Stimulated activated naive CD8-positive, alpha-beta T cell treated with anti-CD3 and anti-CD28 coated beads, Interleukin-15, amount 100 ng/mL, for 72 hours (primary cell): ENCODE data around the gene FARP1.

ENCODE experiments used
- ATAC-seq: fragments of 150-1000 bp; cut with Tn5 transposase; 2 replicates; pipeline ENCODE4 v1.10.0; 2021; ENCODE audit warnings: mild to moderate bottlenecking, moderate library complexity
- DNase-seq, 2 donors: peaks; one replicate each; pipeline ENCODE4 v3.0.0; 2021 to 2022
- H3K27ac Mint-ChIP-seq, 2 donors: one replicate each; pipeline ENCODE4 v1.8.0; 2022; ENCODE audit warnings: mild to moderate bottlenecking in 2 of 2, mixed read lengths in 2 of 2, moderate library complexity in 2 of 2
- H3K27me3 Mint-ChIP-seq: one replicate; pipeline ENCODE4 v1.8.0; 2022; ENCODE audit warnings: mixed read lengths
- H3K4me1 Mint-ChIP-seq: one replicate; pipeline ENCODE4 v1.8.0; 2022; ENCODE audit warnings: mild to moderate bottlenecking, mixed read lengths
- H3K4me3 Mint-ChIP-seq, 2 donors: one replicate each; pipeline ENCODE4 v1.8.0; 2022; ENCODE audit warnings: mild to moderate bottlenecking in 2 of 2, mixed read lengths in 2 of 2, moderate library complexity in 1 of 2
- H3K9me3 Mint-ChIP-seq, 2 donors: one replicate each; pipeline ENCODE4 v1.8.0; 2022; ENCODE audit warnings: mixed read lengths in 2 of 2

FARP1 gene

DNA sequence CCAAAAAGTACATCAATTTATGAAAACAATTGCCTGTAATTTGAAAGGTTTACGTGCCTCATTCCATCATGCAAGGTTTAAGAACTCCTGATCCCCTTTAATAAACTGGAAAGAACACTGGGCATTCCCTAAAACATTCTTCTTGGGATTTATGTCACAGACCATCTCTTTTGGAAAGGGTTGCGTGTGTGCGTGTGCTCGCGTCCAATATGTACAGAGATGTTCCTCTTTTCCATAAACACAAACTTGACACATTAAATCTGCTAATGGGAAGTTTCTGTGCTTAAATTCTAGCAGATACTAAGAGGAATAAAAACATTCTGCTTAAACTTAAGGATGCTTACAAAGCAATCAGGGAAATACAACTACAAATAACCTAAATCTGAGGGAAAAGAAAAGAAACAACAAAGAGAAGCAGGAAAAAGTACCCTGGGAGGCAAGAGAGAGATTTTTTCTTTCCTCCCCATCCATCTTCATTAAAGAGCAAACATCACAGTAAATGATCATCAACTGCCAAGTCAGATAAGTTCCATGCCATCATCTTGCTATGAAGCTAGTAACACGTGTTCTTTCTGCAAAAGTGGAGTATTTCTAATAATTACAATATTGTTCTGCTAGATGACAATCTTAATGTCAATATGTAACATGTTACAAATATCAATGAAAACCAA lies 350.3 kb downstream of the FARP1 start:
- Mint-ChIP-seq H3K27me3 (no peaks in the 10 kb centered on the region), H3K4me1 (peaks cover 85% of the 10 kb centered on the region), H3K27ac (no peak overlapping the region), H3K4me3 (no peak overlapping the region), H3K9me3 (no peaks in the 10 kb centered on the region)
- DNase-seq (no peak), ATAC-seq (no peak)

DNA sequence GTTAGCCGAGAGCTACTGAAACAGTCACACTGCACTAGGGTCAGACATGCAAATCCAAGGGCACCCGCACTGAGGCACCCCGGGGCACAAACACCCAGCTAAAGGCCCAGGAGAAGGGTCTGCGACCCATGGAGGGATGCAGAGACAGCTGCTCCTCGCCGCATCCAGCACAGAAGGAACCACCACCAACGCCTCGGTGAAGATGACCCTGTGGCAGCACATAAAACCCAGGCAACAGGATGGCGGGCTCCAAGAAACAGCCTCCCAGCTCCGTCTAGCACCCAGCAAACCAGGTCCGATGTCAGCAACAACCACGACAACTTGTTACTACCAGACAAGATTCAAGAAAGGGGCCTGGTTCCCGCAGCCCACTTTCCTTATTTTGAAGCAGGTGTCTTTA lies 351.9 kb downstream of the FARP1 start:
- no peak overlapping the region for H3K27ac Mint-ChIP-seq
- no peak overlapping the region for H3K4me3 Mint-ChIP-seq
- no peak for ATAC-seq
- peaks cover 75% of the 10 kb centered on the region for H3K4me1 Mint-ChIP-seq
- no peaks in the 10 kb centered on the region for H3K9me3 Mint-ChIP-seq
- DNase-seq: no peak
- H3K27me3 Mint-ChIP-seq: no peaks in the 10 kb centered on the region

DNA sequence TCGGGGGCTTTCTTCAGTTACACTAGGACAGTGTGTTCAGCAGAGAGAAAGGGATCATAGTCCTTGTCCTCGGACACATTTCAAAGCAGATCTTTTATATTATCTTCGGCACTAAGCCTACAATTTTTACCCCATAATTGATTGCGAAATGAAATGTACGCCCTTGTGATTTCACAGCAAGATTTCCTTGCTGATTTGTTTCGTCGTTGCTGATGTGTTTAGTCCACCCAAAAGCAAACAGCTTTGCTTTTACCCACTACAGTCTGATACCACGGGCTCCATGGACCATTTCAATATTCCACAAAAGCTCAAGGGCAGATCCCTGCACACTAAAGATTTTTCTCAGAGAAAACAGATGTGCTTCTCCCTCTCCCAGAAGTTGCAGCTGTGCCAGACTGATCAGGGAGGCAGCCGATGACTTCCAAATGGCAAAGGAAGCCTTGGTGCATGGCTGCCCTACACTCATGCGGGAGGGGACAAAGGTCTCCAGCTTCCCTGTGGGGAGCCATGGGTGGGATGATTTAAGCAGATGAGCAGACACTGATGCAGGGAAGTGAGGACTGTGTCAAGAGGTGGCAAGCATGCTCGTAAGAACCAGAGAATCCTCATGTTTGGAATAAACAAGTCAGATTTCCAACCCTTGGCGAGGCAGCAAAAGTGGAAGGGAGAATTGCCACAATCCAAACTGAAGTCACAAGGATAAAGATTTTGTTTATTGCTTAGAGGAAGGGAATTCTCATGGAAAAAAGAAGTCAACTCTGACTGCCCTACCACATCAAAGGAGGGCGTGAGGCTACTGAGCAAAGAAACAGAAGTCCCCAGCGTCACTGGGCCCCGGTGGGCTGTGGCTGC lies 353.0 kb downstream of the FARP1 start:
- ATAC-seq: no peak
- peaks cover 73% of the 10 kb centered on the region for H3K4me1 Mint-ChIP-seq

DNA sequence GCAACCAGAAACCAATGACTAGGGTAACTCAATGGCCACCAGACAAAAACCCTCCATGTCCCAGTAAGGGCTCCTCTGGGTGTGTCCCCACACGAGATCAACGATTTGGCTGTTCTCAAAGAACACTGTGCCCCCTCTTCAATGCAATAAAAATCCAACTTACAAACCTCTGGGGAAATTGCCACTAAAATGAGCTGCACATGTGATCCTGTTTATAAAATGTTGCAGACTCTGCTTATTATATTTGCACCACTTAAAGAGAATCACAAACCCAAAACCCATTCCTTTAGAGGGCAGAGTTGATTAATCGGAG lies 353.5 kb downstream of the FARP1 start:
- H3K9me3 Mint-ChIP-seq: no peaks in the 10 kb centered on the region
- H3K4me3 Mint-ChIP-seq: no peak overlapping the region
- ATAC-seq (no peak), DNase-seq (no peak)
- H3K27me3 Mint-ChIP-seq: no peaks in the 10 kb centered on the region
- peaks cover 68% of the 10 kb centered on the region for H3K4me1 Mint-ChIP-seq
- no peak overlapping the region for H3K27ac Mint-ChIP-seq

More for the DNA sequence above, 353.0 kb downstream of the FARP1 start:
- no peak overlapping the region for H3K4me3 Mint-ChIP-seq
- no peak for DNase-seq
- H3K9me3 Mint-ChIP-seq: no peaks in the 10 kb centered on the region
- H3K27me3 Mint-ChIP-seq: no peaks in the 10 kb centered on the region
- peak overlapping the region in 1 of 2 donors; percentile 8 for H3K27ac Mint-ChIP-seq

DNA sequence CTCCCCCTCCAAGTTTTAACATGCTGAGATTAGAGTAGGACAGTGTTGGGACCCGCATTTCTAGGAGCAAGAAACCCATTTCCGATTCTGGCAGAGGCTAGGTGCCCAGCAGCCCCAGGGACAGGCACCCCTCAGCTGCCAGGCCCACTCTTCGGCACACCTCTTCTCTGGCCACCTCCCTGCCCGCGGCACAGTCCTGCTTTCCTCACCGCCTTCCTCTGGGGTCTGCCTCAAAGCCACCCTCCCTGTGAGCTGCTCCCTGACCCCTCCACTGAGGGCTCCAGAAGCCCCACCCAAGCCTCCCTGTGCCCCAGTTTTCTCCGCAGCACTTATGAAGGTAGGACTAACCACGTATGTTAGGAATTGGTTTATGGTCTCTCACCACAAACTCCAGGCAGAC lies 354.1 kb downstream of the FARP1 start:
- peaks cover 68% of the 10 kb centered on the region for H3K4me1 Mint-ChIP-seq
- no peak for ATAC-seq

DNA sequence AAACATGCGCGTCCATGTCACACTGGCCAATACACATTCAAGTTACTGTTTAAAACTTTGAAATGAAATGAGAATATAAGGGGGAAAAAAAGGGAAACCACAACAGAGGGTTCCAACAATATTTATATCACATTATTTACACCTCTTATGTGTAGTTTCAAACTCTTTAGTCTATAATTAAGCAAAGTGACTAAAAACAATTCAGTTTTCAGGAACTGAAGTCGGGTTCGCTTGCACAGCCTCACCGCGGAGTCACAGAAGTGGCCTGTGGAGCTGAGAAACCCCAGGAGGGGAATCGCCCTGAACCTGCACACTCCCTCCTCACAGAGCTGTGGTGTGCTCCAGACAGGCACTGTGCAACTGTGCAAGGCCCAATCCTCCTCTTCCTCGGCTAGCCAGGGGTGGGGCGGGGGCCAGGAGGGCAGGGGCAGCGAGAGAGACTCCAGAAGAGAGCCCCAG lies 358.1 kb downstream of the FARP1 start:
- H3K27ac Mint-ChIP-seq: no peak overlapping the region

More for the DNA sequence above, 354.1 kb downstream of the FARP1 start:
- H3K27ac Mint-ChIP-seq: peak overlapping the region in 1 of 2 donors; percentile 96
- no peaks in the 10 kb centered on the region for H3K9me3 Mint-ChIP-seq
- H3K27me3 Mint-ChIP-seq: no peaks in the 10 kb centered on the region
- no peak overlapping the region for H3K4me3 Mint-ChIP-seq
- no peak for DNase-seq

DNA sequence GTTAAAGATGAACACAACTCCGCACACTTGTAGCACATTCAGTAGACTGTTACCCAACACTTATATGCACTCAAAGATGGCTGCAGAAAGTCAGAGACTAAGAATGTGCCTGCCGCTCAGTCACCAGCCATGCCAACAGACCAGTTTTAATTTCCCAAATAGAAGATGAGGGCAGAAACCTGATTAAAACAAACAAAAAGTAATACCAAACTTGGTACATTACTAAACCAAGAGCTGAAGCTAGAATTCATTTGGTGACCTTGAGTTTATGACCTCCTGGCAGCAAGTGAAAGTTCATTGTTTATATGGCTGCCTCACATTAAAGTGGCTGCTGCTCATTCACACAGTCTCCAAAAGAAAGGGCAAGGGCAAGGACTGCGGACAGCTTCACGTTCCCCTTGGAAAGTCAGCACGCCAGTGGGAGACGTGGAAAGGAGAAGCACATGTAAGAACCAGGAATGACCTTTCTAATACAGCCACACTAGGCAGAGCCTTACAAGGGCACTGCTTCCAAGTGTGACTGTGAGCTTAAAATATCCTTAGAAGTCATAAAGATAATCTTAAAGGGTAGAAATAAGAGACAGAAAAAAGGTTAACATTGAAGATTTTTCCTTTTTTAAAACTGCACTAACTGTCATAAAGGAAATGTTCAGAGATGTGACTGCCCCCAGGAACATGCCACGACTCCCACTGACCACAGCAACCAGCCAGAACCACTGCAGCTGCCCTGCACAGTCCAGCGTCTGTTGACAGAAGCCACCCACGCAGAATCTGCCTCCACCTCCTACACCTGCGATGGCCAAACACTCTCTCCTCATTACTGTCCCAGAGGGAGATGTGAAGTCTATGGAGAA lies 360.5 kb downstream of the FARP1 start:
- DNase-seq: no peak
- H3K27ac Mint-ChIP-seq: no peak overlapping the region
- no peak for ATAC-seq
- no peaks in the 10 kb centered on the region for H3K27me3 Mint-ChIP-seq
- peaks cover 82% of the 10 kb centered on the region for H3K4me1 Mint-ChIP-seq
- no peaks in the 10 kb centered on the region for H3K9me3 Mint-ChIP-seq
- no peak overlapping the region for H3K4me3 Mint-ChIP-seq

More for the DNA sequence above, 358.1 kb downstream of the FARP1 start:
- ATAC-seq (no peak), DNase-seq (no peak)
- Mint-ChIP-seq H3K9me3 (no peaks in the 10 kb centered on the region), H3K4me3 (no peak overlapping the region), H3K27me3 (no peaks in the 10 kb centered on the region), H3K4me1 (peaks cover 82% of the 10 kb centered on the region)

DNA sequence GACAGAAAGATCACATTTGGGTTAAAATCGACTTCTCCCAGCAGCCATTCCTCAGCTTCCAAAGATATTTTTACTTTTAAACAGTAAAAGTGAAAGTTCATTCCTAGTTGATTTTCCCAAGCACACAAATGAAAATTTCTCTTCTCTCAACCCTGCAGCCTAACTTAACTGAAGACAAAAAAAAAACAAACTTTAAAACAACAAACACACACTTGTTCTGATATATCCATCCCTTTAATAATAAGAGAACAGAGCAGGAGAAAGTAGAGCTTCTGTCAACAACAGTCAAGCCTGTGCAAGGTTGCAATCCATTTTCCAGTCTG lies 361.1 kb downstream of the FARP1 start:
- Mint-ChIP-seq H3K9me3 (no peaks in the 10 kb centered on the region), H3K4me1 (peaks cover 84% of the 10 kb centered on the region), H3K4me3 (no peak overlapping the region), H3K27ac (no peak overlapping the region), H3K27me3 (no peaks in the 10 kb centered on the region)
- ATAC-seq: no peak
- DNase-seq: no peak

DNA sequence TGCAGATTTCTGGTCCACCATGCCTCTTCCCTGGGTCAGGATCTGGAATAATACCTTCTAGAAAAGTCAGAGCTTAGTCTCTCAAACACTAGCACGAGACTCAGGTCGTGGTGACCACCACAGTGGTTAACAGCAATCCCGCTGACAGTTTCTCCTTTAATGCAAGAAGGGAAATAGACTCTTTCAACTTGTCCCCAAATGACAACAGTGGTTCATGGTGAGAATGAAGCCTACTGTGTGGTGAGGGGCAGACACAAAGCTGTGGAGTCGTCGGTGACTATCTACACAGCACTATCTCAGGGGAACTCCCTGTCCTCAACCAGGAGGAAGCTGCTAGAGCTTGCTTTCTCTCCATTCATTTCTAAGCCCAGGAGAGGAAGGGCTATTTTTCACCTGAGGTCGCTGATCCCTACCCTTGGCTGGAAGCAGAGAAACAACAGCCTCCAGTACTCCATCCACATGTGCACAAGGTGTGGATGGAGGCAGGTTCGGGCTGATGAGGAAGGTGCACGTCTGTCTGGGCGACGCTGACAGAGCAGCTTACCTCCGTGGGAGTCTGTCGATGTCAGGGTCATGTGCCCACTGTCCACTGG lies 361.6 kb downstream of the FARP1 start:
- ATAC-seq: peak; percentile 100
- Mint-ChIP-seq H3K4me1 (peaks cover 89% of the 10 kb centered on the region), H3K27me3 (no peaks in the 10 kb centered on the region), H3K4me3 (peak overlapping the region; percentile 33 to 48), H3K27ac (peak overlapping the region in 1 of 2 donors; percentile 34), H3K9me3 (no peaks in the 10 kb centered on the region)
- peak; percentile 52 to 79 for DNase-seq
